Esophagus muscularis mucosa (tissue), 4 donors: ENCODE measurements around the gene NPLOC4. TPM values are rescaled to one million over a fixed set of nuclear protein-coding genes. Genes with fewer than 3 reads are reported as not detected.

ENCODE experiments used
- DNase-seq: peaks from one replicate; pipeline ENCODE4 v3.0.0-alpha.2; 2017; ENCODE audit errors: extremely low spot score
- H3K27ac ChIP-seq, 4 donors: fragments of 200-600 bp; sonication (generic); replicated peaks in 1 of 4; 1 replicate in 3 of 4; 2 replicates in 1 of 4; pipeline ENCODE4 v1.5.1; 2016 to 2019; ENCODE audit warnings: mild to moderate bottlenecking in 1 of 4
- H3K27me3 ChIP-seq, 4 donors: fragments of 200-600 bp; sonication (generic); one replicate each; pipeline versions ENCODE4 v1.5.1 to v1.6.0; 2016 to 2019
- H3K36me3 ChIP-seq, 4 donors: fragments of 200-600 bp; sonication (generic); one replicate each; pipeline ENCODE4 v1.5.1; 2016 to 2019
- H3K4me1 ChIP-seq, 4 donors: fragments of 200-600 bp; sonication (generic); one replicate each; pipeline ENCODE4 v1.5.1; 2016 to 2019
- H3K4me3 ChIP-seq, 4 donors: fragments of 200-600 bp; sonication (generic); 1 replicate in 2 of 4; 2 replicates in 2 of 4; pipeline ENCODE4 v1.5.1; 2016 to 2019; ENCODE audit warnings: mild to moderate bottlenecking in 4 of 4, moderate library complexity in 1 of 4
- H3K9me3 ChIP-seq, 4 donors: fragments of 200-600 bp; sonication (generic); 1 replicate in 3 of 4; 2 replicates in 1 of 4; pipeline ENCODE4 v1.5.1; 2016 to 2019
- EP300 ChIP-seq: sonication (generic); formaldehyde crosslinking; IDR thresholded peaks from one replicate; pipeline ENCODE4 v1.6.1; 2017; ENCODE audit warnings: antibody characterized with exemption
- POLR2A ChIP-seq: fragments of 450-650 bp; IDR thresholded peaks from one replicate; pipeline ENCODE4 v1.6.1; 2017; ENCODE audit warnings: antibody characterized with exemption, moderate library complexity, mild to moderate bottlenecking, low read depth
- POLR2AphosphoS5 ChIP-seq, 2 donors: sonication (generic); formaldehyde crosslinking; IDR thresholded peaks; one replicate each; pipeline ENCODE4 v1.6.1; 2017; ENCODE audit warnings: antibody characterized with exemption in 2 of 2
- WGBS: methylation state at CpG from one replicate; pipeline ENCODE4 v1.1.5; 2018; 5-methylcytosine and 5-hydroxymethylcytosine counted together
- intact Hi-C: fragments of 100-400 bp; cut with DNase I; formaldehyde crosslinking; loops from one replicate; pipeline ENCODE4 v1.15.1; 2023
- total RNA-seq, 4 donors: library from RNA; depleted of rRNA; stranded (reverse); fragments of >200 nt; gene quantifications; one replicate each; pipeline versions ENCODE4 v1.1.0 to v1.2.1, GENCODE V29; 2016
- TF ChIP-seq, protein P1 (sequence below), 3 experiments: fragments of 200-600 bp in 2 of 3; fragments of 450-650 bp in 1 of 3; sonication (generic) in 2 of 3; IDR thresholded peaks; one replicate each; pipeline ENCODE4 v1.5.1; 2017 to 2019; ENCODE audit warnings: antibody characterized with exemption in 3 of 3, mild to moderate bottlenecking in 2 of 3, moderate library complexity in 1 of 3

The NPLOC4 gene
- total RNA-seq, 4 donors from 2014 or later: 58.1 to 86.6 (median 65.7) TPM

DNA sequence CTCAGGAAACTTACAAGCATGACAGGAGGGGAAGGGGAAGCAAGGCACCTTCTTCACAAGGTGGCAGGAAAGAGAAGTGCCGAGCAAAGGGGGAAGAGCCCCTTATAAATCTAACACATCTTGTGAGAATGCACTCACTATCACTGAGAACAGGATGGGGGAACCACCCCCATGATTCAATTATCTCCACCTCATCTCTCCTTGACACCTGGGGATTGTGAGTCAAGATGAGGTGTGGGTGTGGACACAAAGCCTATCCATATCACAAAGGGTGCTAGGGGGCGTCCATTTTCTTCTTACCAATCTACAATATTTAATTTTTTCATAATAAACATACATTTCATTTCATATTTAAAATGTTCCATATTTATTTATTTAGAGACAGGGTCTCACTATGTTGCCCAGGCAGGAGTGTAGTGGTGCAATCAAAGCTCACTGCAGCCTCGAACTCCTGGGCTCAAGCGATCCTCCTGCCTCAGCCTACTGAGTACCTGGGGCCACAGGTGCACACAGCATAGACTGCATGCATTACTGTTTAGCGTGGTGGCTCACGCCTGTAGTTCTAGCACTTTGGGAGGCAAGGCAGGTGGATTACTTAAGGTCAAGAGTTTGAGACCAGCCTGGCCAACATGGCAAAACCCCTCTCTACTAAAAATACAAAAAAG, 58.2 kb downstream of the NPLOC4 start:
- intact Hi-C loops: no loop called here
- Histone ChIP-seq H3K36me3 (peaks cover 10 to 86% (median 79%) of the 10 kb centered on the region in 4 donors), H3K27ac (no peak overlapping the region), H3K9me3 (no peaks in the 10 kb centered on the region), H3K4me3 (no peak overlapping the region), H3K4me1 (peaks cover 10 to 16% (median 13%) of the 10 kb centered on the region in 4 donors), H3K27me3 (no peaks in the 10 kb centered on the region)
- no peak for DNase-seq
- 96% methylated on average over 6 of the region's 6 CpGs for WGBS
- TF ChIP-seq, protein P1, sequence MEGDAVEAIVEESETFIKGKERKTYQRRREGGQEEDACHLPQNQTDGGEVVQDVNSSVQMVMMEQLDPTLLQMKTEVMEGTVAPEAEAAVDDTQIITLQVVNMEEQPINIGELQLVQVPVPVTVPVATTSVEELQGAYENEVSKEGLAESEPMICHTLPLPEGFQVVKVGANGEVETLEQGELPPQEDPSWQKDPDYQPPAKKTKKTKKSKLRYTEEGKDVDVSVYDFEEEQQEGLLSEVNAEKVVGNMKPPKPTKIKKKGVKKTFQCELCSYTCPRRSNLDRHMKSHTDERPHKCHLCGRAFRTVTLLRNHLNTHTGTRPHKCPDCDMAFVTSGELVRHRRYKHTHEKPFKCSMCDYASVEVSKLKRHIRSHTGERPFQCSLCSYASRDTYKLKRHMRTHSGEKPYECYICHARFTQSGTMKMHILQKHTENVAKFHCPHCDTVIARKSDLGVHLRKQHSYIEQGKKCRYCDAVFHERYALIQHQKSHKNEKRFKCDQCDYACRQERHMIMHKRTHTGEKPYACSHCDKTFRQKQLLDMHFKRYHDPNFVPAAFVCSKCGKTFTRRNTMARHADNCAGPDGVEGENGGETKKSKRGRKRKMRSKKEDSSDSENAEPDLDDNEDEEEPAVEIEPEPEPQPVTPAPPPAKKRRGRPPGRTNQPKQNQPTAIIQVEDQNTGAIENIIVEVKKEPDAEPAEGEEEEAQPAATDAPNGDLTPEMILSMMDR (IDR thresholded peaks at IDR 0.05): no peak
- TF ChIP-seq POLR2AphosphoS5 (IDR thresholded peaks at IDR 0.05): no peak
- no peak for TF ChIP-seq POLR2A
- no peak for TF ChIP-seq EP300

DNA sequence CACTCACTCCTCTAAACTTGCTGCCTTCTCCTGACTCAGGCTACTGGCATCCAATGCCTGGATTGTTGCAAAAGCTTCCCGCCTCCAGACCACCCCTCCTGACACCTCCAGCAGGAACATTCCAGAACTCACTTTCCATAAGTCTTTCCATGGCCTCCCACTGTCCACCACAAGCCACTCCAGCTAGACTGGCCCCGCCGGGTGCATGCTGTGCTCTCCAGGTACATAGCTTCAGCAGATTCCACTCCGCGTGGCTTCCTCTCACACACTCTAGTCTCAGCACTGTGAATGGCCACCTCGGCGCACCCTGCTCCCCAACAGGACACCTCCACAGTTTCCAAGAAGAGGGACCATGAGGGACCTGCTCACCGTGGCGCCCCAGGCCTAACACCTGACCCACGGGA, 58.9 kb downstream of the NPLOC4 start:
- DNase-seq: no peak
- no peak overlapping the region for H3K27ac ChIP-seq
- H3K4me1 ChIP-seq: peaks cover 10 to 16% (median 13%) of the 10 kb centered on the region in 4 donors
- WGBS: 94% methylated on average over 10 of the region's 10 CpGs
- H3K9me3 ChIP-seq: no peaks in the 10 kb centered on the region
- TF ChIP-seq POLR2AphosphoS5 (IDR thresholded peaks at IDR 0.05): no peak
- no peak for TF ChIP-seq EP300
- TF ChIP-seq POLR2A: no peak
- TF ChIP-seq, protein P1 (IDR thresholded peaks at IDR 0.05): no peak
- no peak overlapping the region for H3K4me3 ChIP-seq
- no peaks in the 10 kb centered on the region for H3K27me3 ChIP-seq
- H3K36me3 ChIP-seq: peaks cover 13 to 86% (median 79%) of the 10 kb centered on the region in 4 donors
- intact Hi-C loops: no loop called here

DNA sequence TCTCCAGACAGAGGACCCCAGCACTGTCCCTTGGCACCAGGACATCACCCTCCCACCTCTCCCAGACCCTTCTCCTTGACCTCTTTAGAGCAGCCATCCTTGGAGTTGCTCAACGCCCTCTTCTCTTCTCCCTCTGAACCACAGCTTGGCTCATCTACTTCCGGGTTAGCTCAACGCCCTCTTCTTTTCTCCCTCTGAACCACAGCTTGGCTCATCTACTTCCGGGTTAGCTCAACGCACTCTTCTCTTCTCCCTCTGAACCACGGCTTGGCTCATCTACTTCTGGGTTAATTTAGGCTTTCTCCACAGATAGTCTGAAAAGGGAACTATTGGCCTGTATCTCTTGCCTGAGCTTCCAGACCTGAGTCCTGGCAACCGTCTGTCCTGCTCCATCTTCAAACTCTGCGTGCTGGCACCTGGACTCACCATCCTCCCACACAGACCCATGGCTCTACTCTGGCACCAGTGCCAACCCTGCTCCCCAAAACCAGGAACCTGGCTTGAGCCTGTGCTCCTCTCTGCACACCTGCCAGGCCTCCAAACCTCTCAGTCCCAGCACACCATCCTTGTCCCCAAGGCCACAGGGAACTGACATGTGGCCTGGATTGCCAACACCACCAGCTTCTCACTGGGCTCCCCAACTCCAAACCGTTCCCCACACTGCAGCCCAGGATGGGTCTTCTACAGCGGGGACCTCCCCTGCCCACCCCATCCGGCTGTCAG, 59.5 kb downstream of the NPLOC4 start:
- intact Hi-C loops: no loop called here
- no peak for DNase-seq
- Histone ChIP-seq H3K9me3 (no peaks in the 10 kb centered on the region), H3K27ac (no peak overlapping the region), H3K4me1 (peaks cover 10 to 16% (median 13%) of the 10 kb centered on the region in 4 donors), H3K4me3 (no peak overlapping the region), H3K27me3 (no peaks in the 10 kb centered on the region), H3K36me3 (peaks cover 9 to 84% (median 77%) of the 10 kb centered on the region in 4 donors)
- 81% methylated on average over 11 of the region's 11 CpGs for WGBS
- no peak for TF ChIP-seq POLR2AphosphoS5 (IDR thresholded peaks at IDR 0.05)
- no peak for TF ChIP-seq EP300
- TF ChIP-seq, protein P1 (IDR thresholded peaks at IDR 0.05): no peak
- TF ChIP-seq POLR2A: no peak

DNA sequence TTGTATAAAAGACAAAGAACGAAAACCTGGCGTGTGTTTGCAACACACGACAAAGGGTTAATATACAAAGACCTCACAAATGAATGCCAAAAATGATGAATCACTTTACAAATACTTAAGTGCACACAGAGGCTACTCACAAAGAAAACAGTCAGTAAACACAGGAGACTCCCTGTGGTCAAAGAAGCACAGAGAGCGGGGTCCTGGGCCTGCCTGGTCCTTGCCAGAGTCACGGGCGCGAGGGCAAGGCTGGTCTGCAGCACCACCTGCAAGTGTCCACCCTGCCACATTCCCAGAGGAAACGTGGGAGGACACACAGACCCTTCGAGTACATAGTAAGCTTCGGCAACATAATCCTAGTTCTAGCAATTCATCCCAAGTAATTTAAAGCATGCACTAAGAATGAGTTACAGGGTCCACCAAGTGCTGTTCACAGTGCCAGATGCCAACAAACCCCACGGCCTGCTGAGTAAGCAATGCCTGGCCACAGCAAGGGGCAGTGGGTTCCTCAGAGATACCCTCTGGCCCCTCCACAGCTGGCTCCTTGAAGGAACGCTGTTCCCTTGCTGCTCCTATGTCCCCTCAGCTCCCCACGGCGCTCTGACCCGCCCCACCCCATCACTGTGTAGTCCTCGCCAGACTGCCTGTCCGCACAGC, 60.2 kb downstream of the NPLOC4 start:
- WGBS: 71% methylated on average over 17 of the region's 17 CpGs
- H3K36me3 ChIP-seq: peaks cover 11 to 84% (median 74%) of the 10 kb centered on the region in 4 donors
- H3K27me3 ChIP-seq: no peaks in the 10 kb centered on the region
- intact Hi-C loops: no loop called here
- H3K9me3 ChIP-seq: no peaks in the 10 kb centered on the region
- TF ChIP-seq, protein P1 (IDR thresholded peaks at IDR 0.05): no peak
- TF ChIP-seq POLR2AphosphoS5 (IDR thresholded peaks at IDR 0.05) (no peak), POLR2A (no peak), EP300 (no peak)
- no peak for DNase-seq
- H3K4me3 ChIP-seq: peak overlapping the region in 1 of 4 donors; percentile 18
- peak overlapping the region in 1 of 4 donors; percentile 25 for H3K27ac ChIP-seq
- peaks cover 10 to 16% (median 13%) of the 10 kb centered on the region in 4 donors for H3K4me1 ChIP-seq
